ENCODE results near the gene B3GALNT1. TPM values are rescaled to one million over a fixed set of nuclear protein-coding genes. Genes with fewer than 3 reads are reported as not detected.

Gene B3GALNT1
- total and polyA plus RNA-seq, 2 donors from 2014 or later: 18.0 to 25.7 TPM

DNA sequence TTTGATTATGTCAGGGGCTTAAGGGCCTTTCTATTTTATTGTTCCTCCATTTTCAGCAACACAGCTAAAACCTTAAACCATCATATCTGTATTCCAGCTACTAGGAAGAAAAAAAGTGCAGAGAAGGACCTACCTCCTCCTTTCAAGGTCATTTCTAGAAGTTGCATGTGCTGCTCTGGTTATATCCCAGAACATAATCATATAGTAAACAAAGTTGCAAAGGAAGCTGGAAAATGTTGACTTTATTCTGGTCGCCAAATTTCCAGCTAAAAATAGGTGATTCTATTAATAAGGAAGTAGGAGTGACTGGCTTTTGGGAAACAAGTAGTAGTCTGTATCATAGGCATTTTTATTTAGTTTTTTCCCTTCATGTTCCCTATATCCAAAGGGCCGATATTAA is 21.3 kb upstream of the B3GALNT1 start:
- Histone ChIP-seq H3K36me3 (ENCODE audit: control insufficient read depth in 2 of 3, insufficient read depth in 3 of 3, low read length in 3 of 3) (no peaks in the 10 kb centered on the region), H3K4me1 (ENCODE audit: control insufficient read depth in 2 of 3, insufficient read depth in 2 of 3, low read depth in 1 of 3, low read length in 3 of 3) (no peaks in the 10 kb centered on the region), H3K4me3 (ENCODE audit: low read length in 3 of 3) (no peak overlapping the region), H3K27me3 (ENCODE audit: control insufficient read depth, insufficient read depth, low read length) (no peaks in the 10 kb centered on the region), H3K27ac (ENCODE audit: low read depth in 2 of 2, low read length in 2 of 2) (no peak overlapping the region), H3K9me3 (ENCODE audit: control insufficient read depth in 2 of 3, insufficient read depth in 1 of 3, low read length in 3 of 3) (peaks cover 0 to 9% (median 0%) of the 10 kb centered on the region in 3 donors), H3K9ac (ENCODE audit: low read length in 3 of 3) (no peak overlapping the region)
- FAIRE-seq (no peak), DNase-seq (no peak)
- TF ChIP-seq, protein P1, sequence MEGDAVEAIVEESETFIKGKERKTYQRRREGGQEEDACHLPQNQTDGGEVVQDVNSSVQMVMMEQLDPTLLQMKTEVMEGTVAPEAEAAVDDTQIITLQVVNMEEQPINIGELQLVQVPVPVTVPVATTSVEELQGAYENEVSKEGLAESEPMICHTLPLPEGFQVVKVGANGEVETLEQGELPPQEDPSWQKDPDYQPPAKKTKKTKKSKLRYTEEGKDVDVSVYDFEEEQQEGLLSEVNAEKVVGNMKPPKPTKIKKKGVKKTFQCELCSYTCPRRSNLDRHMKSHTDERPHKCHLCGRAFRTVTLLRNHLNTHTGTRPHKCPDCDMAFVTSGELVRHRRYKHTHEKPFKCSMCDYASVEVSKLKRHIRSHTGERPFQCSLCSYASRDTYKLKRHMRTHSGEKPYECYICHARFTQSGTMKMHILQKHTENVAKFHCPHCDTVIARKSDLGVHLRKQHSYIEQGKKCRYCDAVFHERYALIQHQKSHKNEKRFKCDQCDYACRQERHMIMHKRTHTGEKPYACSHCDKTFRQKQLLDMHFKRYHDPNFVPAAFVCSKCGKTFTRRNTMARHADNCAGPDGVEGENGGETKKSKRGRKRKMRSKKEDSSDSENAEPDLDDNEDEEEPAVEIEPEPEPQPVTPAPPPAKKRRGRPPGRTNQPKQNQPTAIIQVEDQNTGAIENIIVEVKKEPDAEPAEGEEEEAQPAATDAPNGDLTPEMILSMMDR (IDR thresholded peaks at IDR 0.05; ENCODE audit: borderline replicate concordance, extremely low read depth, insufficient read depth): no peak
- intact Hi-C loops (cut with DNase I): no loop called here

DNA sequence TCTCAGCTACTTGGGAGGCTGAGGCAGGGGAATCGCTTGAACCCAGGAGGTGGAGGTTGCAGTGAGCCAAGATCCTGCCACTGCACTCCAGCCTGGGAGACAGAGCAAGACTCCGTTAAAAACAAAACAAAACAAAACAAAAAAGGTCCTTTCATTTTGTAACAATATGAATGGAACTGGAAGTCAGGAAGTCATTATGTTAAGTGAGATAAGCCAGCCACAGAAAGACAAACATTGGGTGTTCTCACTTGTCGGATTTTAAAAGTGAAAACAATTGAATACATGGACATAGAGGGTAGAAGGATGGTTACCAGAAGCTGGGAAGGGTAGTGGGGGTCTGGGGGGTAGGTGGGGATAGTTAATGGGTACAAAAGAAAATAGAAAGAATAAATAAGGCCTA is 12.5 kb upstream of the B3GALNT1 start:
- peaks cover 0 to 15% (median 2%) of the 10 kb centered on the region in 3 donors for H3K9me3 ChIP-seq (ENCODE audit: control insufficient read depth in 2 of 3, insufficient read depth in 1 of 3, low read length in 3 of 3)
- no peaks in the 10 kb centered on the region for H3K36me3 ChIP-seq (ENCODE audit: control insufficient read depth in 2 of 3, insufficient read depth in 3 of 3, low read length in 3 of 3)
- FAIRE-seq: no peak
- no peak overlapping the region for H3K4me3 ChIP-seq (ENCODE audit: low read length in 3 of 3)
- no peaks in the 10 kb centered on the region for H3K4me1 ChIP-seq (ENCODE audit: control insufficient read depth in 2 of 3, insufficient read depth in 2 of 3, low read depth in 1 of 3, low read length in 3 of 3)
- intact Hi-C loops (cut with DNase I): no loop called here
- H3K9ac ChIP-seq (ENCODE audit: low read length in 3 of 3): no peak overlapping the region
- no peak for DNase-seq
- H3K27ac ChIP-seq (ENCODE audit: low read depth in 2 of 2, low read length in 2 of 2): no peak overlapping the region
- H3K27me3 ChIP-seq (ENCODE audit: control insufficient read depth, insufficient read depth, low read length): no peaks in the 10 kb centered on the region
- TF ChIP-seq, protein P1 (IDR thresholded peaks at IDR 0.05; ENCODE audit: borderline replicate concordance, extremely low read depth, insufficient read depth): no peak

DNA sequence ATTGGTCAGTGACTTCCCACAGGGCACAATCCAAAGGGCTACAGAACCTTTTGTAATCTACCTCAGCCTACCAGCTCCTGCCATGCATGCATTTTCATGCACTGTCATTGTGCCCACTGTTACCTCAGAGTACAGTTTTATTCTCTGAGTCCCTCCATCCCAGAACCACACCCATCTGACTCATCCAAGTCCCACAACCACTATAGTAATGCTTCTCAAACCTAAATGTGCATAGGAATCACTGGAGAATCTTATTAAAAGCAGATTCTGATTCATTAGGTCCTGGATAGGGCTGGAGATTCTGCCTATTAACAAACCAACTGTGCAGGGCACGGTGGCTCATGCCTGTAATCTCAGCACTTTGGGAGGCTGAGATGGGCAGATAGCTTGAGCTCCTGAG is 3.7 kb upstream of the B3GALNT1 start:
- intact Hi-C loops (cut with DNase I): no loop called here
- FAIRE-seq: no peak
- H3K36me3 ChIP-seq (ENCODE audit: control insufficient read depth in 2 of 3, insufficient read depth in 3 of 3, low read length in 3 of 3): no peaks in the 10 kb centered on the region

More for the DNA sequence above, 3.7 kb upstream of the B3GALNT1 start:
- Histone ChIP-seq H3K27ac (ENCODE audit: low read depth in 2 of 2, low read length in 2 of 2) (no peak overlapping the region), H3K4me1 (ENCODE audit: control insufficient read depth in 2 of 3, insufficient read depth in 2 of 3, low read depth in 1 of 3, low read length in 3 of 3) (no peaks in the 10 kb centered on the region), H3K4me3 (ENCODE audit: low read length in 3 of 3) (no peak overlapping the region), H3K9ac (ENCODE audit: low read length in 3 of 3) (no peak overlapping the region), H3K9me3 (ENCODE audit: control insufficient read depth in 2 of 3, insufficient read depth in 1 of 3, low read length in 3 of 3) (no peaks in the 10 kb centered on the region), H3K27me3 (ENCODE audit: control insufficient read depth, insufficient read depth, low read length) (no peaks in the 10 kb centered on the region)
- no peak for DNase-seq
- TF ChIP-seq, protein P1 (IDR thresholded peaks at IDR 0.05; ENCODE audit: borderline replicate concordance, extremely low read depth, insufficient read depth): no peak

Data from kidney (tissue), 14 donors.